GM21447 (cell line): Measurements from ENCODE around the gene POLR1G.
A peak's percentile ranks its signal among the peaks of the same experiment; 100 is the strongest.

Experiments used
- ATAC-seq: cut with Tn5 transposase; IDR thresholded peaks from one replicate; pipeline ENCODE4 v1.9.1; 2021; ENCODE audit not compliant: unreplicated experiment

The POLR1G gene

GRCh38 chr19:45406226-45407090 lies at the start of gene POLR1G:
POLR1G (plus strand) TSS chr19:45406644; CDS start chr19:45406697, 53 bp downstream.
- ATAC-seq = peak; percentile 62

GRCh38 chr19:45356760-45357444 lies 49.5 kb upstream of the POLR1G start:
- ATAC-seq = no peak

- no peak for ATAC-seq
These were observed 49.0 kb upstream of the POLR1G start for GRCh38 chr19:45357445-45357783.

DNA sequence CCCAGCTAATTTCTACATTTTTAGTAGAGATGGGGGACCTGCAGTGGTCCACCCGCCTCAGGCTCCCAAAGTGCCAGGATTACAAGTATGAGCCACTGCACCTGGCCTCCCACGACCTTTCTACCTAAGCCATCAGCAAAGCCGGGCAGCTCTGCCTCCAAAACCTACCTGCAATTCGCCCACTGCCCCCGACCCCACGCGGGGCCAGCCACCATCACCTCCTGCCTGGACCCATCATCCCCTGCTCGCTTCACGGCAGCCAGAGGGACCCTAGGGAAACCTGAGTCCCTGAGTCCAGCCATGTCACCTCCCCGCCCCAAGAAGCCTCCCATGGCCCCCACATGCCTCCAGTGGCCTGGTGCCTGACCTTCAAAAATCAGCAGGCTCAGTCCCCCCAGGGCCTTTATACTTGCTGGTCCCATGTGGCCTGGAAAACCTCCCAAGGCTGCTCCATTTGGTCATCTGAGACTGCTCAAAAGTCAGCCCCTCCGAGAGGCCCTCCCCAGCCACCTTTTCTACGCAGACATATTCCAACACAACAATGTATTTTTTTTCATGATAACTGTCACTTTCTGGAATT lies 48.1 kb upstream of the POLR1G start:
- ATAC-seq = no peak

DNA sequence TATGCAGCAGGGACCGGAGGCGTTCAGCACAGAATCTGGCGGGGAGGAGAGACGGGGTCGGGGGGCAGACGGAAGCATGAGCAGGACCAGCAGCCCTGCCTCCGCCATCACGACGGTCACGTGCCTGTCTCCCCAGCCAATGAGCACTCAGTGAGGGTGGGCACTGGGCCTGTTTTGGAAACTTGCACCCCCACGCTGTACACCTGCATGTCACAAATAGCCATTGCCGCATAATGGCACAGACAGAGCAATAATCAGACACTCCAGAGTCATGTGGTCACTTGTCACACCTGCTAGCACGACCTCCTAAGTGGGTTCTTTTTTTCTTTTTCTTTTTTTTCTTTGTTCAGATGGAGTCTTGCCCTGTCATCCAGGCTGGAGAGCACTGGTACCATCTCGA lies 44.8 kb upstream of the POLR1G start:
- no peak for ATAC-seq

- ATAC-seq = no peak
These were observed 44.2 kb upstream of the POLR1G start for GRCh38 chr19:45362291-45362690.

- ATAC-seq = no peak
These were observed 42.5 kb upstream of the POLR1G start for GRCh38 chr19:45363861-45364459.

DNA sequence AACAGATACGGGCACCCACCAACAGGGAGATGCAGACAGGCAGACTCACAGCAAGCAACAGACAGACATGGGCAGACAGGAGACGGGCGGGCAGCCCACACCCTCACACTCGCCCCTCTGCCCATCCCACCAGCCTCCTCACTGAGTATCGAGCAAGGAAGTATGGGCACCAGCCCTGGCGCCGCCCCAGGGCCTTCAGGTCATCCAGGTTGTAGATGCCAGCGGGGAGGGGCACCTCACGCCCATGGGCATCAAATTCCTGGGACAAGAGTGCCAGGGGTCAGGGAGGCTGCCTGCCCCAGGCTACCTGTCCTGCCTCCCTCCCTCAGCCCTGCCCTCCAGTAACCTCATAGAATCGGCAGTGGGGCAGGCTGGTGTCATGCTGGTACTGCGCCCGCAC lies 41.7 kb upstream of the POLR1G start:
- ATAC-seq = no peak

GRCh38 chr19:45368127-45368526 lies 38.3 kb upstream of the POLR1G start:
- ATAC-seq = no peak

DNA sequence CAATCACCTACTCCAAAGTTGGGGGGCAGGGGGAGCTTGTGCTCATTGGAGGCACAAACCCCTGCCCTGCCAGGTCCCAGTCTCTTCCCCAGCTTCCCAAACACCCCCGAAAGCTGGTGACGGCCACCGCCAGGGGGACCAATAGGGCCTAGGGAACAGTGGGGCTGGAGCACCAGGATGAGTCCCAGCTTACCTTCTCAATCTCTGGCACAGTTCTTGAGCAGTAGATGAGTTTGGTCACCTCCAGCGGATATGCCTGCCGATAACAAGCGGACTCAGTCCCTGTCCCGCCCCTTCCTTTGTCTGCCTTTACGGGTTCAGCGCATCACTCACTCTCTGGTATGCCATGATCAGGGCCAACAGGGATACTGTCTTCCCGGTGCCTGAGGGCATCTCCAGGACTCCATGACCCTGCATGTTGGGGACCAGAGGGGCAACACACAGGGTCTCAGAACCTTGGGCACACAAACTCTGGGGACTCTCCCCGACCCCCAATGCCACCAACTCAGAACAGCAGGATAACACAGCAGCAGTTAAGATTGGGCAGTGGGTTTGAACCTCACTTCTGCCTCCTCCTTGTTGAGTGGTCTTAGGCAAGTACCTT lies 37.6 kb upstream of the POLR1G start:
- ATAC-seq = no peak

- ATAC-seq = peak; percentile 95
These were observed 35.8 kb upstream of the POLR1G start, which contains the start of gene ERCC2 for GRCh38 chr19:45370410-45371204. ERCC2 (minus strand) TSS chr19:45370573; CDS start chr19:45370540, 33 bp downstream.

DNA sequence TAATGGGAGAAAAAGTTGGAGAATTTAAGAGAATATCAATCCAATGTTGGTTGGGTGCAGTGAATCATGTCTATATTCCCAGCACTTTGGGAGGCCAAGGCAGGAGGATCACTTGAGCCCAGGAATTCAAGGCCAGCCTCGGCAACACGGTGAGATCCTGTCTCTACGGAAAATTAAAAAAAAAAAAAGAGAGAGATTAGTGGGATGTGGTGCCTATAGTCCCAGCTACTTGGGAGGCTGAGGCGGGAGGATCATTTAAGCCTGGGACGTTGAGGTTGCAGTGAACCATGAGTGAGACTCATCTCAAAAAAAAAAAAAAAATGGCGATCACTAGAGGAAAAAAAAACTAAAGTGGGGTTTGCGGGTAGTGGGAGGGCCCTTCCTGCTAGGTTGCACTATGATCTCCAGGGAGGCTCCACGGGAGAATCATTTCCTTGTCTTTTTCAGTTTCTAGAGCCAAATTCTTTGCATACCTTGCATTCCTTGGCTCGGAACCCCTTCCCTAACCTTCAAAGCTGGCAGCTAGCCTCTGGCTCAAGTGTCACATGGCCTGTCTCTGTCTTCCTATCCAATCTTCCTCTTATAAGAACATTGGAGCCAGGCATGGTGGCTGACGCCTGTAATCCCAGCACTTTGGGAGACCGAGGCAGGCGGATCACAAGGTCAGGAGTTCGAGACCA lies 30.3 kb upstream of the POLR1G start:
- no peak for ATAC-seq

DNA sequence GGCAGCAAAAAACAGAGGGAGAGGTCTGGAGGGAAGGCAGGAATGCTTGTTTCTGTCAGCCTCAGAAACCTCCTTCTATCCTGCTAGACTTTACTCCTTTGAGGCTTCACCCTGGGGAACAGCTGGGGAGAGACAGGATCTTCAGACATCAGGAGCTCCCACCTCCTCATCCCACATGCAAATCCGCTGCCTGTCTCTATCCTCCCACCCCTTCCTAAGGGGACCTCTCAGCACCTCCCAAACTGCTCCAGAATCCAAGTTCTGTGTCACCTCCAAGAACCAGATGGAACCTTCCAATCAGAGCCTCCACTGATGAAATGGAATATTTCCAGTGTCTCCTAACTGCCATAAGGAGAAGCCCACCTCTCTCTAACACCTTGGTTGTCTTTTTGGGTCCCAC lies 26.3 kb upstream of the POLR1G start:
- ATAC-seq = no peak

- ATAC-seq = no peak
These were observed 24.0 kb upstream of the POLR1G start for GRCh38 chr19:45382426-45382825.

DNA sequence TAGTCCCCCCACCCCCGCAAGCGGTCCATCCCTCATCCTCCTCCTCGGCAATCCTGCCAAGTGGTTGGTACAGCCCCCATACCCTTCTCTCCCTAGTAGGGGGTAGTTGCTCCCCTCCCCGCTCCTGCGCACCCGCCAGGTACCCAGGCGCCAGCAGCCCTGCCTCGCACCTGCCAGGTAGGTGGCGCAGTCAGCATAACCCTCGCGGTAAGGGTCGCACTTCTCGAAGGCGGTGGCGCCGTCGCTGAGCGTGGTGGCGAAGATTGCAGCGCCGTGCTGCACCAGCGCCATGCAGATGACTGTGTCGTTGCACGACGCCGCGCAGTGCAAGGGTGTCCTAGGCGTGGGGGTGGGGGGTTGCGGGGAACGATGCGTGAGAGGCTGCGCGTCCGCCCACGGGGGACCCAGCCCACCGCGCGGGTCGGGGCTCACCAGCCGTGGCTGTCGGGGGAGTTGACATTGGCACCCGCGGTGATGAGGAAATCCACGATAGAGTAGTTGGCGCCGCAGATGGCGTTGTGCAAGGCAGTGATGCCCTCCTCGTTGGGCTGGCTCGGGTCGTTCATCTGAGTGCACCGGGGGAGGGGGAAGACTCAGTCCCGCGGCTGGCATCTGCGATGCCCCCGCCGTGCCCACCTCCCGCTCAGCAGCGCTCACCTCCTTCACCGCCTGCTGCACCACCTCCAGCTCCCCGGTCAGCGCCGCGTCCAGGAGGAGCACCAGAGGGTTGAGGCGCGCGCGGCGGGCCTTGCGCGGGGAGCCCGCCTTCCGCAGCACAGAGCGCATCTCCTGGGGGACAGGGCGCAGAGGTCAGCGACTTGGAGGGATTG lies 20.8 kb upstream of the POLR1G start:
- ATAC-seq = no peak

- no peak for ATAC-seq
These were observed 15.1 kb upstream of the POLR1G start for GRCh38 chr19:45391346-45391745.

GRCh38 chr19:45391871-45392665 lies 14.4 kb upstream of the POLR1G start:
- ATAC-seq = no peak
